Esophagus mucosa (tissue), 1 donor: Measurements from ENCODE around the gene SLC39A13. TPM values are rescaled to one million over a fixed set of nuclear protein-coding genes. Genes with fewer than 3 reads are reported as not detected.

Source experiments
- ATAC-seq: fragments of 200-7000 bp; cut with Tn5 transposase; one replicate; pipeline ENCODE4 v1.9.1; 2020
- total RNA-seq: library from RNA; stranded (reverse); gene quantifications from one replicate; pipeline ENCODE4 v1.2.4, GENCODE V29; 2023
- donor health status: DM: yes; HTN: yes; CAD: no.

Gene SLC39A13
- total RNA-seq, 1 donor from 2014 or later = 6.4 TPM

DNA sequence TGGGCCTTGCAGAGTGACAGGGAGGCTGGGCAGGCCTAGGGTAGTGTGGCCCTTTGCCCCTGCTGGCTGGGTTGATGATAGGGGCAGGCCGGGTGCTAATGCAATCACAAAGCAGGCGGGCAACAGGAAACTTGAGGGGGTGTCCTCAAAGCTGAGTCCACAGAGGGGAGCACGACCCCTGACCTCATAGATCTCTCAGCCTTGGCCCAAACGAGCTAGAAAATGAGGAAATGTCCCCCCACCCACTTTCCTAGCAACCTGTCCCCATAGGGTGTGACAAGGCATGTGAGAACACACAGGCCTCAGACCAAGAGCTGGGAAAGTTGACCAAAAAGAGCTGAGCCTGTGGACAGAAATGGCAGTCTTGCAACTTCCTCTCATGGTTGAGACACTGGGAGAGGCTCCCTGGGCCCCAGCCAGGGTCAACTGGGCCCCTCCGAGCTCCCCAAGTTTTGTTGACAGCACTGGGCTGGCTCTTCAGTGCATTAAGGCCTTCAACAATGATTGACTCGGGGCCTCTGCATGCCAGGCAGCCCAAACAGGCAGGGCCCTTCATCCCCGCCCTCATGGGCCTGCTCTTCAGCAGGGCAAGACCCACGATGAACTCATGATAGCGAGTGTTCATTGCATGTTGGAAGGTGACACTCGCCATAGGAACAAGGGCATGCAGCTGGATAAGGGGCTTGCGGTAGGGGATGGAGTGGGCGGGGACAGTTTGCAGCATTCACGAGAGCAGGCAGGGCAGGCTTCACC is 20.3 kb upstream of the SLC39A13 start:
- ATAC-seq = peak; percentile 14

DNA sequence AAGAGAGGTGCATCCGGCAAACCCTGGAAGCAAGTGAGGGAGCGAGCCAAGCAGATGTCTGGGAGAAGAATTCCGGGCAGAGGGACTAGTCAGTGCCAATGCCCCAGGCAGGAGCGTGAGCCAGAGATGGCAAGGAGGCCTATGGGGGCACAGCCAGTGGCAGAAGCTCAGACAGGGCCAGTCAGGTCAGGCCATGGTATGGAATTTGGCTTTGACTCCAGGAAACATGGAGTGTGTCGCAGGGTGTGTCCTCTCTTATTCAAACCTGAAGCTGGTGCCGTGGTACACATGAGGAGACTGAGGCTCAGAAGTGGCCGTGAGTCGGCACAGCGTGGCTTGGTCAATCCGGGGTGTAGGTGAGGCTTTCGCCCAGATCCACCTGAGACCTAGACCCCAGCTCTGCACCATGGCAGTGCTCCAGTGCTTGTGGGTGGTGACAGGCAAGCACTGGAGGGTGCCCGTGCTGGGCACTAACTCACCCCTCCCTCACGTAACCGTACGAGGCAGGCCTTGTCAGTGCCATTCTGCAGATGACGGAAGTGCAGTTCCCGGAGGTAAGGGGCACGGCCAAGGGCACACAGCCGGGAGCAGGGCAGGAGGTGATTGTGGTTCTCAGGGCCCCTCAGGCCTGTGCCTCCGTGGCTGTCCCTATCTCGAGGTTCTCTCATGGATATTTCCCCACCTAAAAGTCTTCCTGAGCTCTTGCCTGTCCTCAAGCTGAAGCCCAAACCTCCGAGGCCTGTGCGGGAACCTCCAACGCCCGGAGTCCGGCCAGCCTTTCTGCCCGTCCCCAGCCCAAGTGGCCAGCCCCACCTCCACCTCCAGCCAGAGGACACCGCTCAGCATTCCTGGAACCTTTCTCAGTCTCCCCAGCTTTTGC is 19.5 kb upstream of the SLC39A13 start:
- ATAC-seq = peak; percentile 95

DNA sequence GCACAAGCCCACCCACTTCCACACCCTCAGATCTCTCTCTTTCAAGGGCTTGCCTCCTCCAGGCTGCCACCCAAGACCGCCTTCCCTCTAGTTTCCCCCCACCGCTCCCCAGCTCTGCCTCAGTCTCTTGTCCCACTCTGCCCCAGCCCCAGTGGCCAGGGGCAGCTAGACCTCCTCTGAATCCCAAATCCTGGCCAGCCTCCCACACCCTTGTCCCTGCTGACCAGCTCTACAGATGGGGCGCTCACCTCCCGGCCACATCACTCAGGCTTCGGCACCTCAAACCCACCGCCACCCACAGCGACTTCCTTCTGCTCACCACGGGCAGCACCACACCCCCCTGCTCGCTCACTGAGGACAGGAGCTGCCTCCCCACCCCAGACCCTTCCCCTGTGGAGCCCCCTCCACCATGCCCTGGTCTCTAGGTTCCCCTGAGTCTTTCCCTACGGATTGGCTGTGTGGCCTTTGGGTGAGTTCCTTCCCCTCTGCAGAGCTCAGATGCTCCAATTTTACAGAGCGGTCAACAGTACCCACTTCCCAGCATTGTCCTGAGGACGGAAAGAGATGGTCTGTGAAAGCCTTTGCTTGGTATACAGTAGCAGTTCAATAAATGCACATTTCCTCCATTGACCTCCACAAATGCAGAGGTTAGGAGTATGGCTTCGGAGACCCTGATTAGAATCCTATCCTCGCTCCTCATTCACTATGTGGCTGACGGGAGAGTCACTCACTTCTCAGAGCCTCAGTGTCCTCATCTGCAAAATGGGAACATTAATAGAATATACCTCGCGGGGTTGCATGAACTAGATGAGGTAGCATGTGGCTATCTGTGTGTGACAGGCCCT is 18.6 kb upstream of the SLC39A13 start:
- no peak for ATAC-seq

DNA sequence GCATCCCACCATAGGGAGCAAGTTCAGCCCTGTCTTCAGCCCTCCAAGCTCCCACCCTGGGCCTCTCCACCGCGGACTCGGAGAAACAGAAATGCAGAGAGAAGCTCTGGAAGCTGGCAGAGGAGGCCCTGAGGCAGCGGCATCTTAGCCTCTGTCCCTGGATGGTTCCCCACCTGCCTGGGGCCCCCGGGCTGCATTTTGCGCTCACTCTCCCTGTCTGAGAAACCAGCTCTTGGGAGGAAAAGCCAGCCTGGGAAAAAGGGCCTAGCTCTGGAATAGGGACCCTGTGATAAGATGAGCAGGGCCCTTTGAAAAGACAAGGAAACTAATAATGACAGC is 18.0 kb upstream of the SLC39A13 start:
- ATAC-seq = no peak

DNA sequence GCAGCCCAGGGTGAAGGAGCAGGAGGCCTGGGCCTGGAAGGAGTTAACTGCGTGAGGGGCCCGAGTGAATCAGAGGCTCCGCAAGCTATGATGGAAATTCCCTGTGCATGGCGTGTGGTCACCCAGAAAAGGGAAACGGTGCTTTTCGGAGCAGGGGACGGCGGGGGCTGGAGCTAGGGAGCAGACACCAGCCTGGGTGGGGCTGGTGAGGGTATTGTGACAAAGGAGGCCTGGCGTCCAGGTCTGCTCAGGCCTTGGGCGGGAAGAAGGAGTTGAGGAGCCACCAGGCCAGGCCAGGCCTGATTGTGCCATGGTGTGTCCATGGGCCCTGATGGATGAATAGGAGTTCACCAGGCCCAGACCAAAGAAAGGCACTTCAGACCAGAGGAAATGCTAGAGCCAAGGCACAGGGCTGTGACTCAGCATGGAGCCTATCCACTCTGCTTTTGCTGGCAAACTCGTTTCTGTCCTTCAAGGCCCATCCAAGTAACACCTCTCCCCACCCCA is 17.3 kb upstream of the SLC39A13 start:
- ATAC-seq = no peak

DNA sequence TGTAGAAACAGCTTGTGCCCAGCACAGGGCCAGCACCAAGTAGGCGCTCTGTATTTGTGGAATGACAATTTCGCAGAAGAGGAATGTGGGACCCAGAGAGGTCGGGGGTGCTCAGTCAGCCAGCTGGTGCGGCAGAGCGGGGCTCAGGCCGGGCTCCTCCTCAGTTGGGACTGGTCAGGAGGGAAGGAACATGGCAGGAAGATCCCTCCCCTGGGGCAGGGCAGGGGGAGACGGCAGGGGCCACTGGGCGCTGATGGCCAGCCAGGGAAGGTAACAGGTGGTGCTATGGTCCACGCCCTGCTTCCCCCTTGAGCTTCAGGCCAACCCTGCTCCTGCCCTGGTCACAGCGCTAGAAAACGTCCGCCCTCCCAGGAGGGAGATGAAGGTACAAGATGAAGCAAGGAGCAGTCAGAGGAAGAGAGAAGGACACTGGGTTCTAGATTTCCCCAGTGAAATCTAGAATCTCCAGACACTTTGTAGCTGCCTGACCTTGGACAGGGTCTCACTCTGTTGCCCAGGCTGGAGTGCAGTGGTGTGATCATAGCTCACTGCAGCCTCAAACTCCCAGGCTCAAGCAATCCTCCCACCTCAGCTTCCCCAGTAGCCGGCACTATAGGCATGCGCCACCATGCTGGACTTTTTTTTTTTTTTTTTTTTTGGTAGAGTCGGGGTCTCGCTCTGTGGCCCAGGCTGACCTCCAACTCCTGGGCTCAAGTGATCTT is 16.5 kb upstream of the SLC39A13 start:
- ATAC-seq = no peak

DNA sequence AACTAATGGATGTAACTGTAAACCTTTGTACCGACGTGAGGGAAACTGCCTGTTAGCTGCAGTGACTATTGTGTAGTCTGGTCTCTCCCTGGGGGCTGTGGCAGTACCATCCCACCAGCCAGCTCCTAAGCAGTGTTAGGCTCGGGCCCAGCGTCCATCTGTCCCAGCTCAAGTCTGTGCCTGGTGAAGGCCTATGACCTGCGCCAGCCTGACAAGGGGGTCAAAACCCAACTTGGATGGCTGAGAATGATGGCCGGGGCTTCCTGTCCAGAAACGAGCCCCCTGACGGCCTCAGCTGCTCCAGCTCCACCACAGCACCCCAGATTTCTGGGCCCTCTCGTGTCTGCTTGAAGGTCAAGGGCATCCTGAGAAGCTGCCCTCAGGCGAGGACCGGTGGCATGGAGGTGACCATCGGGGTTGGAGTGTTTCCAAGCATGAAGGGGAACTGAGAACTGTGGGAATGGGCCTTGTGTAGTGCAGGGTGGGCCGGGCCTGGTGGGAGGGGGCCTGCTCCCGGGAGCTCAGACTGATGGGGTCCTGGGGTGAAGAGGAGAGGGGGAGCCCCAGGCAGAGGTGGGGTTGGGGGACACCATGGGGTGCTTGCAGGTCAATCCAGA is 15.7 kb upstream of the SLC39A13 start:
- no peak for ATAC-seq

DNA sequence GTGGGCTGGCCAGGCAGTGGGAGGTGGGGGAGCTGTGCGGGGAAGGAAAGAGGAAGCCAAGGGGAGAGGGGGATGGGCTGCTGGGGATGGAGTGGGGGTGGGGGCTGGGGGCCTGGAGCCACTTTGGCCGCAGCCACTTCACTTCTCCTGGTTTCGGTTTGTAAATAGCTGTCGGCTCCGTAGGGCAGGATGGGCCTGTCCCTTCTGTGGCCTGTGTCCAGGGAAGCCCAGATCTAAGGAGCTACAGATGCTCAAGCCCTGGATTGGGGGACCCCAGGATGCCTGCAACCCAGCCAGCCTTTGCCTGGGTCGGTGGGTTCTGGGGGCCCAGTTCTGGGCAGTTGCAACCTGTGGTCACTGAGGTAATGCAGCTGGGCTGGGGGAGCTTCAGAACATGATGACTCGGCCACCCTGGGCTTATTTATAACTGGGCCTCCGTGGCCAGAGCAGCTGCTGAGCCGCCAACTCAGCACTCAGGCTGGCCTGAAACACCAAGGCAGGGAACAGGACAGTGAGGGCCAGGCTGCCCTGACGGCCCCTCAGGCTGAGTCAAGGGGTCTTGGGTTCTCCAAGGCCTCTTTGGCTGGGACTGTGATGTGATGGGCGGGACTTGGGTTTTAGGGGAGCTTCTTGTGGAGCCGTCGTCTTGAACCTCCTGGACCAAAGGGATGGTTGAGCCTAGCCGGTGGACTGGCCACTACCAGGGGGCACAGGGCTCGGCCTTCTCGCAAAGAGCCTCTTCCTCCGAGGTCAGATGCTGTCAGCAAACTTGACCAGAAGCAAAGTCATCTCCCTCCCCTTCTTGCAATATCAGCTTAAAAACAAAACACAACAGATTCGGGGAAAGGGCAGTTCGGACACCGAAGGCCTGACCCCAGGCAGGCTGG is 15.0 kb upstream of the SLC39A13 start:
- ATAC-seq = no peak

DNA sequence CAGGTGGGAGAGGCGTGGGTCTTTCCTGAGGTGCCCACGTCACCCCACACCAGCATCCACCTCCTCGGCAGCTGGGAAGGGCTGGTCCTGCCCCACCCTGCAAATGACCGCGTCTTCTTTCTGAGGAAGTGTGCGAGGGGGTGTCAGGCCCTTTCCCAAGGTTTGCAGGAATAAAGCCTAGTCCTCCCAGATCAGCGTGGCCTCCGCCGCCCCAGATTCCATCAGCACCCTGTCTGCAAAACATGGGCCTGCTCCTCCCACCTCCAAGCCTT is 14.4 kb upstream of the SLC39A13 start:
- no peak for ATAC-seq

DNA sequence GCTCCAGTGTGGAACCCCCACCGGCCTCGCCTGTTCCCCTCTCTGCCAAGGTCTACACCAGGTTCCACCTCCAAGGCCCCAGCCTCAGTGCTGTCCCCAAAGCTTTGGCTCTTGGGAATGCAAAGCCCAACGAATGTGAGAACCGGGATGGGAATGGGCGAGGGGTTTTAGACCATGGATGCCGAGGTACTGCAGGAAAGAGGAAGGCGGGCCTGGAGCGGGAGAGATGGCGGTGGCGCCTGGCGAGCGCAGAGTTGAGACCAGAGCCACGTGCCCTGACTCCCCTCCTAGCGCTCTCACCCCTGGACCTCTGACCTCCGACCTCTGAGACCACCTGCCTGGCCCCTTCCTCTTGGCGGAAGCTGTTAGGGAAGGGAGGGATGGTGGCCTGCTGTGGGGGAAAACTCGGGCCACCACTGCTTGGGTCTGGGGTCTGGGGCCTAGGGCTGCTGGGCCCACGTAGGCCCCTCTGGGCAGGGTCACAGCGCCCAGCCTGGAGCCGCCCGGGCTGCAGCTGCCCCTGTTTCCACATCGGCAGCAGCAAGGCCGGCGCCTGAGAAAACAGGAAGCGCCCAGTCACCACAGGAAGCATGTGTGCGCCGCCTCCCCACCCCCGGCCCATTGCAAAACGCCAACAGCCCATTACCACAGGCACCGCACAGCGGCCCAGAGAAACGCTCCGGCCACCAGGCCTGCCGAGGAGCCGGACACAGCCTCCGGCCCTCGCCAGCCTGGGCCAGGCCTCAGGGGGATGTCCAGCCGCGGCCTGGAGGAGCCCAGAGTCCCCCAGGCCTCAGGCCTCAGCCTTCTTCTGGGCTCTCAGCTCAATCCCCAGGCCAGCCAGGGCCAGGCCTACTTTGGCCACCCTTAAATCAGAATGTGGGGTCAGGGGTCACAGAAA is 13.8 kb upstream of the SLC39A13 start:
- ATAC-seq = peak; percentile 27

DNA sequence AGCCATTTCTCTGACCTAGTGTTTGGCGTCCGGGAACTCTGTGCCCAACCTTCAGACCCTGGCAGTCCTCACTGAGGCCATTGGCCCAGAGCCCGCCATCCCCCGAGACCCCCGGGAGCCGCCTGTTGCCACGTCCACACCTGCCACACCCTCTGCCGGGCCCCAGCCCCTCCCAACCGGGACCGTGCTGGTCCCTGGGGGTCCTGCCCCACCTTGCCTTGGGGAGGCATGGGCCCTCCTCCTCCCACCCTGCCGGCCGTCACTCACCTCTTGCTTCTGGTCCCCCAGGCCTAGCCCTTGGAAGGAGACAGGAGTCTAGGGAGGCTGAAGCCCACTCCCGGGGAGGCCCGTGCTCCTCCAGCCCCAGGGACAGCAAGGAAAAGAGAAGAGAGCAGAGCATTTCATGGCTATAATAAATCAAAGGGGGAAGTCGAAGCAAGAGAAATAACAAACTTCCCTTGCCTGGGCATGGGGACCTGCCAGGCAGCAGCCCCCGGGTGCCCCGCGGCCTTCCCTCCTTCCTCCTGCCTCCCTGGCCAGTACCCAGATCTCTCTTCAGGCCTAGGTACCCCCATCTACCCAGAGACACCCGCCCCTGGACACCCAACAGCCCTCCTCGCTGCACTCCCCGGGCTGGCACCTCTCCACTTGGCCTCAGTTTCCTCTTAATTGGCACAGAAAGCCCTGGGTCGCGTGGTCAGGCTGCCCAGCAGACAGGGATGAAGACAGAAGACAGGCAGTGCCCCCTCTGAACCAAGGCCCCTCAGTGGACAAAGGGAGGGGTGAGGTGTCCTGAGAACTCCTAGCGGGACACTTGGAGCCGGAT is 13.0 kb upstream of the SLC39A13 start:
- no peak for ATAC-seq

DNA sequence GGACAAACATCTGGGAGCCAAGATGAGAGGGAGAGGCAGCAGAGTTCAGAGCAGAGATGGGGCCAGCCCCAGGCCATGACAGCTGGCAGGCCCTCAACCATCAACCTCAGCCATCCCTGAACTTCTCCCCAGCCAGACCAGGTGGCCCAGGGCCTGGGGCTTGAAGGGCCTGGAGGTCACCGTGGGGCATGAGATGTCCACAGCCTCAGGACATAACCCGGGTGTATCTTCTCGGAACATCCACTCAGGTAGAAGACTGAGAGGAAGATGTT is 12.4 kb upstream of the SLC39A13 start:
- ATAC-seq = no peak

DNA sequence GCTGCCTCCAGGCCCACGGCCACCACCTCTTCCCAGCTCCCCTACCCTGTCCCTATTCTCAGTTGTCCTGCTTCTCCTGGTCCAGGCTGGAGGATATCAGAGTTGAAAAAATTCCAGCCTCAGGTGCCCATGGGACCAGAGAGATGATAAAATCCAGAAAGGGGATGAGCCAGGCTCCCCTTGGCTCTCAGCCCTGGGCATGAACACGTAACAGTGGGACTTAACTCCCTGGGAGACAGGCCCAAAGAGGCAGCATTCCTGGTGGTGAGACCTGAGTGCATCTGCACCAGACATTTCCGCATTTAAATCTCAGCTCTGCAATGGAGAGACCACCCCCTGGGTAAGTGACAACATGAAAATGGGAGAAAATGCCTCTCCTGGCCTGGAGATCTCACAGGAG is 10.4 kb upstream of the SLC39A13 start:
- ATAC-seq = no peak

DNA sequence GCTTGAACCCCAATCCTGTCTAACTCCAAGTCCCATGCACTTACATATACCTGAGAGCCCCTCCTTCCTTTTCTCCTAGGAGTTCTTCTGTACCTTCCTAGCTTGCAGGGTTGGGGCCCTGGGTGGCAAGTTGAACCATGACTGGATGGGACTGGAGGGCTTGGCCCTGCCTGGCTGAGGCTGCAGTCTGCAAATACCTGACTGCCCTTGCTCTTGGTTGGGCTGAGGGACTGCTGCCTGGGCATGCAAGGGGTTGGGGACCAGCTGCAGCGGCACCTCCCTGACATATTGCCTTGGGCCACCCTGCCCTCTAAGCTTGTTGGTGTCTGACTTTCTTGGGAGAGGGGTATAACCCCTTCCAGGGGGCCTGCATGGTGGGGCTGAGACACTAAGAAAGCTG is 9.8 kb upstream of the SLC39A13 start:
- no peak for ATAC-seq

DNA sequence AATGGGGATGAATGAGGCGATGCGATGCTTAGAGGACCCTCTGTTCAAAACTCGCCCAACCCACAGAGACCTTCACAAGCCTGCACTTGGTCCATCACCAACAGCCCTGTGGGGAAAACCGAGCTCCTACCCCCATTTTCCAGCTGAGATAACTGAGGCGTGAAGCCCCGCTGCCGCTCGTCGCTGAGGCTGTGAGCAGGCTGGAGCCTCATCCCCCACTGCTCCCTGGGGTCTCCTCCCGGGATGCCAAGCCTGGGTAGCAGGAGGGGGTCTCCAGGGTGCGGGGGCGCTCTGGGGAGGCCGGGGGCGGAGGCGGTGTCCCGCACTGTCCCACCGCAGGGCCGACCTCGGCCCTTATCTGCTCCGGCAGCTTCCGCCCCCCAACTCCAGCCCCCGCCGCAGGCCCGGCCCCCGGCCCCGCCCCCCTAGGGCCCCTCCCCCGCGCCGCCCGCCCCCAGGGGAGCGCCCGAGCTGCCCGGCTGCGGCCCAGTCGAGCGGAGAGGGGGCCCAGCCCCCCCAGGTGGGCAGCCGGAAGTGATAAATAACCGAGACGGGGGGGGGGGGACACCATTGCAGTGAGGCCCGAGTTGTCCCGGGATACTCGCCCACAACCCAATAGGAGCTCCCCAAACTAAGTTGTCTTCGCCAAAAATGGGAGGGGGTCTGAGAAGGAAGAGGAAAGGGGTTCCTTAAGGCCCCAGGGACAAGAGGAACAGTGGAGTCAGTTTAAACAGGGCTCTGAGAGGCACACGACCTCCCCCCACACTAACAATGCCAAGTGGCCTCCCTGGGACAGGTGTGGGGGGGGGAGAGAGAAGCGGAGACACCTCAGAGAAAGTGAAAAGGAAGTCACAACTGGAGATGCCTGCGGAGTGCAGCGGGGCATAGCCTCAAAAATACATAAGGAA is 8.3 kb upstream of the SLC39A13 start:
- ATAC-seq = peak; percentile 70

DNA sequence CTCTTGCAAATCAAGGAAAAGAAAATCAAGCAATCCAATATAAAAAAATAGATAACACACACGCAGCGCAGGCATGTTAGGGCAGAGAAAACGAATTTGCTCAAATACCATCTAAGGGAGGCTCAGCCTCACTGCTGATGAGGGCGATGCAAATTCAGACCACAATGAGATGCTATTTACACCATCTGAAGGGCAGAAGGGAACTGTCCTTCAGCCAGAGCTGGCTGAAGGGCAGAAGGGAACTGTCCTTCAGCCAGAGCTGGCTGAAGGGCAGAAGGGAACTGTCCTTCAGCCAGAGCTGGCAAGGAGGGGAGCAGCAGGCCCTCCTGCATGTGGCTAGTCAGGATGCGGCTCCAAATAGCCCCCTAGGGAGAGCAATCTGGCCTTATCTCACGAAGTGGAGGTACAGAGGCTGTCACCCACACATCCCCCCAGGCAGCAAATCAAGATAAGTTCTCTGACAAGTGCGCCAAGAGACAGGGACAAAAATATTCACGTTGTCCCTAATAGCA is 7.6 kb upstream of the SLC39A13 start:
- ATAC-seq = peak; percentile 30

DNA sequence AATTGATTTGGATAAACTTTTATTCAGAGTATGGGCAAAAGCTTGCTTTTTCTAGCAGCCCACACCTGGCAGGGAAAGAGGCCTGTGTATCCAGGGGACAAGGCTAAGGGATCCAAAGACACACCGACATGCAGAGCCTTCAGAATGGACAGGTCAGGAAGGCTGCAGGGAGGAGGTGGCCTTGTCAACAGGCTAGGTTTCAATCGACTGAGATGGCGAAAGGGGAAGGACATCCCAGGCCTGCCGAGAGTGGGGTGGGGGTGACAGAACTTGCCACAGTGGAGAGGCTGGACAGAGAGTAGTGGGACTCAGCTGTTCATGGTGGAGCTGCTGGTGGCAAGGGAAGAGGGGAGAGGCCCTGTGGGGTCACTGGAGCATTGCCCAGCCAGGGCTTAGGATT is 5.3 kb upstream of the SLC39A13 start:
- no peak for ATAC-seq

DNA sequence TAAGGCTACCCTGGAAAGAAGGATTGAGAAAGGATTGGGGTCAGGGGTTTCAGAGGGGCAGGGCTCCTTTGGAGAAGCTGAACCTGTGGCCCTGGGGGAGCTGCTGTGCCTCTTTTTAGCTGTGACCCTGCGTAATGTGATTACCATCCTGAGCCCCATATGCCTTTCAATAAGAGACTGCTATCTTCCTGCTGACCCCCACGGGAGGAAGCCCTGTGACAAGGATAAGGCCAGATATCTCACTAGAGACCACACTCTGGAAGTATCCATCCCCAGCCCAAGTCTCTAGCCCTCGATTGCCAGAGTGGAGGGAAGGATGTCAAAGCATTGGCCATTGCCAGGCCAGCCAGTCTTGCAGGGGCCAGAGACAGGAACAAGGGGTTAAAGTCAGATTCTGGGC is 4.8 kb upstream of the SLC39A13 start:
- no peak for ATAC-seq
